GM19351 (cell line): ENCODE measurements around the gene DIAPH3.

Source experiments
- ATAC-seq: cut with Tn5 transposase; IDR thresholded peaks from one replicate; pipeline ENCODE4 v1.9.1; 2021; ENCODE audit warnings: mild to moderate bottlenecking, moderate library complexity; ENCODE audit not compliant: unreplicated experiment

The DIAPH3 gene

DNA sequence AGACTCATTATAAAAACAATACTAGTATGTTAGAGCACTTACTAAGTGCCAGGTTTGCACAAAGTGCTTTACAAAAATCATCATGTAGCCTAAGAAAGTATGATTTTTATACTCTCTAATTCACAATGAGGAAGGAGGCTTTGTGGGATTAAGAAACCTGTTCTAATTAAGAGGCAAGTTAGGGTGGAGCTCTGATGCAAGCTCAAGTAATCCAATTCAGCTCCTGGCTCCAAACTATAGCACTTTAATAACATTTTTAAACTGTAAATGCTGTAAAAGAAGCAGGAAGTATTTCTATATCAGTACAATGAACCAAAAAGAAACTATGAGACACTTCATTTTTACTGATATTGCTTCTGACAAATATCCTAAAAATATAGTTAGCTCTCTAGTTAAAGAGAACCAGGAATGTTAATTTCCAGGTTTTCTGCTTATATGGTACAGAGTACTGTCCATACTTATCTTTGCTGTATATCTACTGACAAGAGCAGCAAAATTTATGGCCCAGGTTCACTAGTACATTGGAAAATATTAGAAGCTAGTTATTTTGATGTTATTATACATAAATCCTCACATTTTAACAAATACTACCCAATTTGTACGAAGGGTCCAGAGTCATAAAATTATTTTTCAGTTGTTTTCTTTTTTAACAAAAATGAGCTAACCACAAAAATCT lies 482.0 kb downstream of the DIAPH3 start:
- no peak for ATAC-seq

DNA sequence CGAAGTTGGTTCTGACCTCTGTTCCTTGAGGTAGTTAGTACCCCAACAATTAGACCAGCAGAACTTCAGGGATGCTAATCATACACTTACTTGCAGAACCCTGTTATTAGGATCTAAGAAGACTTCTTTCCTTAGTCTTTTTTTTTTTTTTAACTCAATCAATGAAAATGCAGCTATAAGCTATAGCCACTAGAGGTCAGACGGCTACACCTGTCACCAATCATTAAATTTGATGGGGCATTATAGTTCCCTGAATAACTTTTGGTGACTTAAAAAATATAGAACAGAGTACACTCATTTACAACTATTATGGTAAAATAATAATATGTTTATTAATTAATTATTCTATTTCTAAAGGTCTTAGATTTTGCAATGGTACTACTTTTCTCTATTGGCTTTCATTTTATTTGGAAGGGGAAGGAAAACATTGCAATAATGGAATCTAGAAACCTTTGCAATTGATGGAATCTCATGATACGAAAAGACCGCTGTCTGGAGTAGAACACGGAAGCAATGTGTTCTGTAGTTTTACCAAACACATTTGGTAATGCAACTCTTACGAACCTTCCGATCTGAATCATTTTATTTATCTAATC lies 483.2 kb downstream of the DIAPH3 start:
- peak; percentile 56 for ATAC-seq

DNA sequence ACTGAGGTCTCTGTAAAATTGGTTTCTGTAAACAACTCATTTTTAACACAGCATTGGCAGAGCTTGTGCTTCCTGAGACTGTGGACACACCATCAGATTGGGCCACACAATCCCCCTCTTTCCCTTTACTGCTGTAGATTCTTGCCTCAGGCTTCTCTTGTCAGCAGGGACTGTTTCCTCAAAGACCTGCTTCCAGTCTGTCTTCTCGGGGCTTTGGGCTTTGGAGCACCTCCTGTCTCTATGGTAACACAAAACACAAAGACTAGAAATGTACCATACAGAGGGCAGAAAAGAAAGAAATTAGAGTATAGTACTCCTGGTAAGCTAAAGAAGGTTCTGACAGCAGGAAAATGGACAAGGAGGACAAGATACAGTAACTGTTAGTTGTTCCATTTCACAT lies 484.5 kb downstream of the DIAPH3 start:
- no peak for ATAC-seq

DNA sequence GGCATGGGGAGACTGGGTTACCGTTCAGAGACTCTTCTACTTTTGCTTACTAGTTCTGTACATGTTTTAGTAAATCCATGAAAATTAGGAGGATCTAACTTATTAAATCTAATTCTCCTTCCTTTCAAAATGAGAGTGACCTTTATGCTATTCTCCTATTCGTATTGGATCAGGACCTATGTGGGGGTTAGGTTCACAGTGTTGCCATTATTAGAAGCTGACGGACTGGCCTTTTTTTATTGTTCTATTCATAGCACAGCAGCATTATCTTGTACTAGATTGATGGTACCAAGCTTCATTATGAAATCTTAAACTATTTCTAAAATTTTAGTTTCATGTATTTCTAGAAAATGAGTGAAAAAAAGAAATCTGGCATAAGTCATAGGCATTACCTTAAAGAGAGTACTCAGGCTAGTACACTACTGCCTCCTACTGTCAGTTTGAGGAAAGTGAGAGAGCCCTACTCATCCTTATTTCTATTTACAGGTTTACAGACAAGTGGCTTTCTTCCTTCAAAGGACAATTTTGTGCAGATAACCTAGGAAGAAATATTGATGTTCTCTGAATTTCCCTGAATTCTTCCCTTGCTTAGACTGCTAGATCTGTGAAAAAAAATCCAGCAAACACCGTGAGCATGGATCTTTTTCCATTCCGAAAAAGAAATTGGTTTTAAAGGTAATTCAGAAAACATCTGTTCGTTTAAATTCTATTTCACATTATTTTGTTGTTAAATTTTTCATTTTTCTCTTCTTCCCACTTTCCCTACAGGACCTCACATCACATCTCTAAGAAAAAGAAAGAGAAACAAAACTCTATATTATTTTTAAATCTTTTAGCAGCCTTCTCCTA lies 485.5 kb downstream of the DIAPH3 start:
- peak; percentile 75 for ATAC-seq

DNA sequence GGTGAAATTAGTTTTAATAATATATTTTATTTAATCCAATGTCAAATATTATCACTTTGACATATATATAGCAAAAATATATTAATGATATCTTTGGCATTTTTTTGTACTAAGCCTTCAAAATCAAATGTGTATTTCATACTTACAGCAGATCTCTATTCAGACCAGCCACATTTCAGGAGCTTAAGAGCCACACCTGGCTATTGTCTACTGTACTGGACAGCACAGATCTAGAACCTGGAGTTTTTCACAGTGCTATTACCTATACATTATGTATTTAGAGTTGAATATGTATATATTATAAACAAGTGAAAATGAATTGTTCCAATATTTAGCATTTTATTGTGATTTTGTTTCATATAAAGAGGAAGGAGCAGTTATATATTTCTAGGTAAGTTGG lies 486.3 kb downstream of the DIAPH3 start:
- no peak for ATAC-seq

DNA sequence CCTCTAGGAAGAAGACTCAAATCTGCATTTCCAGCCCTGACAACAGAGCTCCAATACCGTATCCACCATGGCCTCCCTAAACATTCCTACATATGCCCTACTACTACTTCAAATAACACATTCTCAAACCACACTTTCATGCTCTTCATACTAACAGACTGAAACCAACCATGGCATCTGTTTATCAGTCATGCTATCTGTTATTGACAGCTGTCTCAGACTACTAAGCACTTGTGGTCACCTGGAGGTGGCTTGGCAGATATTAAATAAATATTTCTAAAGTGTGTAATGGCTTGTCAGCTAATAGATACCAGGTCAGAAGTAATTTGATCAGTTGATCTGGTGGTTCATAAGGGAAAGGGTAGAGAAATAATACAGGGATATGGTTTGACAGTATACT lies 489.1 kb downstream of the DIAPH3 start:
- no peak for ATAC-seq

DNA sequence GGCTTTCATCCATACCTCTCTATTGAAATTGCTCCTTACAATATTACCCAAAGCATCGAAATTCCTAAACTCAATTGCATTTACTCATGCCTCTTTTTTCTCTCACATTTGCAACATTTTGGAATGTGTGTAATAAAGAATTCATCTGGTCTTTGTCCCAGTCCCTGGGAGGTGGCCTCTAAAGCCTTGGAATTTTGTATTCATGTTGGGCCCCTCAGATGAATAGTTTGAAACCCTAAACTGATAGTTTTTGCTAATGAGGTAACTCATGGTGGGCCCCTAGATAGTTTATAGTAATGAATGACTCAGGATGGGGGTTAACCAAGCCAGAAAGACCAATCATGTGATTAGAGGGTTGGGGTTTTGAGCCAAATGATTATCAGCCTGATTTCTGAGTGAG lies 490.4 kb downstream of the DIAPH3 start:
- ATAC-seq = no peak

DNA sequence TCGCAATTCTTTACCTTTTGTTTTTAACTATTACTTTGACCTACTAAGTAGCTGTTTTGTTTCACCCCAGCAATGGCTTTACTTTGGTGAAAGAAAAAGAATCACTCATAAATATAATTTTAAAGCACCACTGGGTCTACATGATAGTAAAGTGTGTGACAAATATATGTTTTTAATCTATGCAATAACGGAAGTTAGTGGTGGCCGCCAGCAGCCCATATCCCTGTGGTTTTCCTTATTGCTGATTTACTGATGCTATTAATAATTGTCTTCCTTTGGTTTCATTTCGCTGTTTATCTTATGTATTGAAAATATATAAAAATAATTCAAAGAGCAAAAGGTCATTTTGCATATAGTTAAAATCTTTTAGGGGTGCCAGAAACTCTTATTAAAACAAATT lies 491.3 kb downstream of the DIAPH3 start:
- ATAC-seq = no peak

DNA sequence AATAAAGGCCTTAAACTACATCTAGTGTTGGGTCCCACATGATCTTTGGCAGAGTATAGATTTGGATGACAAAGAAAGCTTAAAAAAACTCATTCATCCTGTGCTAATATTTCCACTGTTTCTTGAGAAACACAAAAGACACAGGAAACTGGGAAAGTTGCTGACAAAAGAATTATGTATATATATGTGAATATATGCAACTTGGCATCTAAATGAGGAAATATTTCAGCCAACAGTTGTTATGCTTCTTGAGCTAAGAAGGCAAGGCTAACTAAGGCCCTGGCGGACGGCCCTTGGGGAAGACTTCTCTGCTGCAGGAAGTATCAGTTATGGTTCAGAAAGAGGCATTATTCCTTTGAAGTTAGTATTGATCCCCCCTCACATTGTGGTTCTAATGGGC lies 491.8 kb downstream of the DIAPH3 start:
- ATAC-seq = no peak

DNA sequence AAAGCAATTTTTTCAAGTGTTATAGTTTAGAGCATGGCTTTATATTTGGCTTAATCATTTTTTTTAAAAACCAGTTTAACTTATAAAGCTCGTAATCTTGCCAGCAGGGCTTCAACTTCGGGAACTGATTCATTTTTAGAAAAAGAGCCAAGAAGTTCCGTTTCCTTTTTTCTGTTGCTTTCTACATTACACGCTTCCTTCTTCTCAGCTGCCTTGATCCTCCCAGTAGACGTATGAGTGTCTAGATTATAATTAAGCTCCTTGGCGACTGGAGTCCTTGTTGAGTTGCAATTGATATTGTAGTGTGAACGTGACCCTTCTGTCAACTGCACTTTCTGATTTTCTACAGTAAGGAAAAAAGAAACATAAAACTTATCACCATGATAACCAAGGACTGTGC lies 497.2 kb downstream of the DIAPH3 start:
- ATAC-seq = peak; percentile 58

DNA sequence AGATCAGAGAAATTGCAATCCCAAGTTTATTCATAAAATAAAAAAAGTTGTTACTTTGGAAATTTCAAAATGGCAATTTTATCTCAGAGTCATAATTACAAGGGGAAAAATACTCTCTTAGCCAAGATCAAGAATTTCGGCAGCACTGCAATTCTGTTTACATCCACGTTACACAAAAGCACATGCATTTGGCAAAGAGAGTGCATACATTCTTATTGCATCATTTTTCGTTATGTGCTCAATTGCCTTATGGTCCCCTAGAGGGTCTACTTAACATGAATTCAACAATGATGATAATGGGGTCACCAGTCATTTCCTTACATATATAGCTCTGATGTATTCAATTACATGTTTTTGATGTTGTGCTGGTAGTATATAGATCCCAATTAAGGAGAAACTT lies 498.0 kb downstream of the DIAPH3 start:
- no peak for ATAC-seq

DNA sequence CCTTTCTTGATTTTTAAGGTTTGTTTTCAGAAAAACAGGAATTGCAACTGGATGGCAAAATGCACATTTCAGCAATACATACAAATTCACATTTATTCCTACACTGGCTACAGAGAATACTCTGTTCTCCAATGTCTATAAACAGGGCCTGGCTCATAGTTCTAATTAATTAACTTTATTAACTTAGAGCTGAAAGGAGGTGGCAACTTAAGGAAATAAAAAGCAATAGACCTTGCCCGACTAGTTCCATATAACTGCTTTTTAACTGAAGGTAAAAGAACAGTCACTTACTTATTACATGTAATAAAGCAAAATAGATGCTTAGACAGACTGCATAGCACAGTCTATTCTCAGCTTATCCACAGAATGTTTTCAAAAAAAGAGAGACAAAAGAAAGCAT lies 498.5 kb downstream of the DIAPH3 start:
- ATAC-seq = no peak

DNA sequence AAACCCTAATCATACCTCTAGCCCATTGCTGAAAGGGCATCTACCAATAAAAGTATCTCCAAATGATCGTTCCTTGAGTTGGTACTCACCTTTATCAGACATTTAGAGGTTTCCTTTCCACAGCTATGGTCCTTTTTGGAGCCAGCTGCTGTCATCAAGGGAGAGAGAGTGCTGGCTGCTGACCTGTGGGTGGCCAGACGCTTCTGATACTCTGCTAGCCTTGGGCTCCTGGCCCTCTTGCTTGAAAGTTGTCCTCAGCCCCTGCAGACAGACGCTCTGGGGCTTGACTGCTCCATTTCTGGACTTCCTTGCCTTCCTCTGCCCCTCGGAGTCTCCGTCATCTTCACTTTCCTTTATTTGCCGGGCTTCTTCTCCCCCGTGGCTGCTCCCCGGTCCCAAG lies 499.1 kb downstream of the DIAPH3 start:
- no peak for ATAC-seq

DNA sequence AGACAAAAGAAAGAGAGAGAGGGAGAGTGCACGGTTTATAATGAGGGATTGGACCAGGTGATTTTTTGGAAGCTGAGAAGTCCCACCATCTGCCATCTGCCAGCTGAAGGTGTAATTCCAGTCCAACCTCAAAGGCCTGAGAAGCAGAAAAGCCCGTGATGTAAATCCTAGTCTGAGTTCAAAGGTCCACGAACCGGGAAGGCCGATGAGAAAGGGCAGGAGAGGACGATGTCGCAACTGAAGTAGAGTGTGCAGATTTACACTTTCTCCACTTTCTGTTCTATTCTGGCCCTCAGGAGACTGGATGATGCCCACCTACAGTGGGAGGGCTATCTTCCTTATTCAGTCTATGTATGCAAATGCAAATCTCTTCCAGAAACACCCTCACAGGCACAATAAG lies 500.0 kb downstream of the DIAPH3 start:
- ATAC-seq = no peak

DNA sequence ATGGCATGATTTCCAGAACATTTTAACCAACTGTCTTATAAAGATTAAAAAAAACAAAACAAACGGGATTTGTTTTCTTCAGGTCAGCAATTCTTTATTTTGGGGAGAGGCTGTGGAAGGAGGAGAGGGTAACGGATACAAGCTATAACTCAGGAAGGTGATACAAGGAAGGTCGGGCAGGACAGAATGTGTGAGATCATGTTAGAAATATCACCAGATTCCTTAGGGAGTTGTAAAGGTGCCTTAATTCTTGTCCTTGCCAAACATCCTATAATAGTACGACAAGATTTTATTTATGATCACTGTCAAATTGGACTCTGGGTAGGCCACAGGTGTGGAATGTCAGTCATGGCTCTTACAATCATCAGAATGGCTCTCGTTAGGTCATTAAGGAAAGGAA lies 503.1 kb downstream of the DIAPH3 start:
- ATAC-seq = no peak

DNA sequence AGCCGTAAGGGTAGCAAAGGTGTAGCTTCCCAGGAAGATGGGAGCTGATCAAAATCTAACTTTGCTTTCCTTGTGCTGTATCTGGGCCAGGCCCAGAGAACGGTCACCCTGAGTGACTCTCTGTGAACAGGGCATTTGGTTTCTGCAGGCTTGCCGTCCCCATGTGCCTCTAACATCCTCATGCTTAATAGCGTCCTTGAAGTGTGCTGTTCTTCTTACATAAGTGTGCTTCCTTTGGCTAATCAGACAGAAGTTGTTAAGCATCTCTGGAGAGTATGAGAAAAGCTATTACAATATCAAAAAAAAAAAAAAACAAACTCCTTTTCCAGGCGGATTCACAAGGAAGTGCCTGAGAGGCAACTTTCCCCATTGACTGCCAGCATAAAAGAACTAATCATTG lies 503.7 kb downstream of the DIAPH3 start:
- ATAC-seq = no peak

DNA sequence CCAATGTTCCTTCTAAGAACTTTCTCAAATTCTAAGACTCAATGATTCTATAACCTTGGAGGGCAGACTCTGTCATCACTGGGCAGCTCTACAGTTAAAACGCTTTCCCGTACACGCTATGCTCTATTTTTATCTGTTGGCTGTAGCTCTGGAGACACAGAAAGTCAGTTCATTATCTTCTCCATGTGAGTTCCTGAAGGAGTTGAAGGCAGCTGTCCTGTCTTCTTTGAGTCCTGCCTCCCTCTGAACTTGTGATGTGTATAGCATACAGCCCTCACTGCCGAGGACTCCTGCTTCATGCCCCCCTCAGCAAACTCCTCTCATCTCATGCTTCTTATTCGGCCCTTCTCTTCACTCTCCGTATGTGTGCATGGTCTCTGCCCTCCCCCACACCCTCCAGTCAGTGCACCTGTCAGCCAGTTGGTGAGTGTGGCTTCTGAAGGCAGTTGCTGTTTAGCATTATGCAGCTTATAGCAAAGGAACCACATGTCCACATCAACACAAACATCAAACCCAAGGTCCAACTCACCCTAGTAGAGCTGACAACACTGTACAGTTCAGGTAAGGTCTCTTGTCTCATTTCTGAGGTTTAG lies 504.9 kb downstream of the DIAPH3 start:
- no peak for ATAC-seq

DNA sequence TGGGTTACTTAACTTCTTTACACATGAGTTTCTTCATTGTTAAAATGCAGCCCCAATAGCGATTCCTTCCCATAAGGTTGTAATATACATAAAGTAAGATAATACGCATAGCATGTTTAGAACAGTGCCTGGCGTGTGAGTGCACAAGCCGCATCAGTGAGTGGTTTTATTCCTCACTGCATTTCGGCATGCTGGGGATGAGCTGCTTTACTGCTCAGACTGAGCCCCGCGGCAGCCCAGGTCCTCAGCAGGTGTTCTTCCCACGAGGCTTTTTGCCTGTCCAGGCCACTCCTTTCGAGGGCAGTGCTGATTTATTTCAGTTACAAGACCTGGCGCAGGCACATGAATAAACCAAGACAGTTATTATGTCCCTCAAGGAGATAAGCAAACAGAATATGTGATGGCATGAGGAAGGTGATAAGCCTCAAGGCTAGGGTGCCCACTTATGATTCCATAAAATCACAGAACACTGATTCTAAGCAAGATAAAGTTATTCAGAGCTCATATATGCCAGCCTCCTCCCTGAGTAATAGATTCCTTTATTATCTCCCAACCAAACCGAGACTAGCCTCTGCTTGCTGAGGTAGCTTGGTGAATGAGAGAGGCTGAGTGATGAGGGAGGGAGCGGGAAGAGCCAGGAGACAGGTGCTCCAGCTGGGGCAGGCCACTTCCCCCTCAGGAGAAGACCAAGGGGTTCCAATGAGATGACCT lies 505.5 kb downstream of the DIAPH3 start:
- no peak for ATAC-seq

DNA sequence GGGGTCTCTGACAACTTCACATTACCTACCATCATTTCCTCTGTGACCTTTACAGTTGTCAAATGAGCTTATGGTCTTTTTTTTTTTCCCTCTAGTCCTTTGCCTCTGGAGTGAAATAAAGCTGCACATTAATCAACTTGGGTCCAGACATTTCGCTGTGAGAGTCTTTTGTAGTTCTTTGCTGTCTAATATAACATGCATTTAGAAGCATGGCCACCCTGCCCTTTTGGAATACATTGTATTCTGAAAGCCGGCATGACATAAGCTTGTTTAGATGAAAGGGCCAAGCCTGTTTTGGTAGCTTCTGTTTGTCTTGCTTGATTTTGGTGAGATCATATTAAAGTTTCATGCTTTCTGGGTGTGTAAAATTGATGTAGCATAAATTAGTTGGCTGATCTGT lies 509.8 kb downstream of the DIAPH3 start:
- no peak for ATAC-seq

DNA sequence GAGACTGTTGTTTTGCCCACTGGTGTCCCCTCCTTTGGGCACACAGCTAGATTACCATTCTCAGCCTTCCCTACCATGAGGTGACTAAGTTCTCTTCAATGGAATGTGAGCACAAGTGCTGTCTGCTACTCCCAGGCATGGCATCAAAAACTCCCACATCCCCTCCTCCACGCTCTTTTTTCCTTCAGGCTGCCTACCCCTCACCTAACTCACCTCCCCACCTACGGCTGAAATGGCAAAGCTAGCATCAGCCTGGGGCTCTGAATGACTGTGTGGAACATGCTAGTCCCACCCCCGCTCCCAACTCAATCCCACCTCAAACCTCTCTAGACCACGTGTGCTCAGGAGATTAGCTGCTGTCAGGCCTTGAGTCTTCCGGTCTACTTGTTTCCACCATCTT lies 512.2 kb downstream of the DIAPH3 start:
- ATAC-seq = no peak
